Measurements from ENCODE around the gene SH3RF1.

Gene SH3RF1

GRCh38 chr4:169110633-169111032, 160.1 kb downstream of the SH3RF1 start:
- no peak overlapping the region for H3K4me3 ChIP-seq (ENCODE audit: low read depth, low read length)

GRCh38 chr4:169109035-169109675, 161.6 kb downstream of the SH3RF1 start:
- no peak overlapping the region for H3K4me3 ChIP-seq (ENCODE audit: low read depth, low read length)

- H3K4me3 ChIP-seq (ENCODE audit: low read depth, low read length) = no peak overlapping the region
Measured at GRCh38 chr4:169108303-169108702, 162.5 kb downstream of the SH3RF1 start.

GRCh38 chr4:169107528-169107927, 163.2 kb downstream of the SH3RF1 start:
- no peak overlapping the region for H3K4me3 ChIP-seq (ENCODE audit: low read depth, low read length)

GRCh38 chr4:169106696-169107229, 164.0 kb downstream of the SH3RF1 start:
- H3K4me3 ChIP-seq (ENCODE audit: low read depth, low read length) = no peak overlapping the region

GRCh38 chr4:169105620-169106019, 165.1 kb downstream of the SH3RF1 start:
- H3K4me3 ChIP-seq (ENCODE audit: low read depth, low read length) = no peak overlapping the region

GRCh38 chr4:169103966-169104412, 166.8 kb downstream of the SH3RF1 start:
- H3K4me3 ChIP-seq (ENCODE audit: low read depth, low read length) = no peak overlapping the region

GRCh38 chr4:169102026-169102425, 168.7 kb downstream of the SH3RF1 start:
- H3K4me3 ChIP-seq (ENCODE audit: low read depth, low read length) = no peak overlapping the region

GRCh38 chr4:169100670-169101101, 170.1 kb downstream of the SH3RF1 start:
- H3K4me3 ChIP-seq (ENCODE audit: low read depth, low read length) = no peak overlapping the region

GRCh38 chr4:169099771-169100180, 171.0 kb downstream of the SH3RF1 start:
- H3K4me3 ChIP-seq (ENCODE audit: low read depth, low read length) = no peak overlapping the region

- no peak overlapping the region for H3K4me3 ChIP-seq (ENCODE audit: low read depth, low read length)
Measured at GRCh38 chr4:169098969-169099690, 171.6 kb downstream of the SH3RF1 start.

GRCh38 chr4:169098532-169098931, 172.2 kb downstream of the SH3RF1 start:
- no peak overlapping the region for H3K4me3 ChIP-seq (ENCODE audit: low read depth, low read length)

GRCh38 chr4:169098054-169098497, 172.7 kb downstream of the SH3RF1 start:
- H3K4me3 ChIP-seq (ENCODE audit: low read depth, low read length) = no peak overlapping the region

GRCh38 chr4:169096221-169096620, 174.5 kb downstream of the SH3RF1 start:
- H3K4me3 ChIP-seq (ENCODE audit: low read depth, low read length) = no peak overlapping the region

- H3K4me3 ChIP-seq (ENCODE audit: low read depth, low read length) = no peak overlapping the region
Measured at GRCh38 chr4:169094656-169095231, 176.0 kb downstream of the SH3RF1 start.

- no peak overlapping the region for H3K4me3 ChIP-seq (ENCODE audit: low read depth, low read length)
Measured at GRCh38 chr4:169092889-169093522, 177.8 kb downstream of the SH3RF1 start.

- no peak overlapping the region for H3K4me3 ChIP-seq (ENCODE audit: low read depth, low read length)
Measured at GRCh38 chr4:169090484-169091215, 180.1 kb downstream of the SH3RF1 start.

- no peak overlapping the region for H3K4me3 ChIP-seq (ENCODE audit: low read depth, low read length)
Measured at GRCh38 chr4:169089004-169089403, 181.8 kb downstream of the SH3RF1 start.

GRCh38 chr4:169084954-169085353, 185.8 kb downstream of the SH3RF1 start:
- H3K4me3 ChIP-seq (ENCODE audit: low read depth, low read length) = no peak overlapping the region

GRCh38 chr4:169080981-169081380, 189.8 kb downstream of the SH3RF1 start:
- H3K4me3 ChIP-seq (ENCODE audit: low read depth, low read length) = no peak overlapping the region
